Breast epithelium (tissue), 4 donors: ENCODE data around the gene NCKIPSD. TPM values are rescaled to one million over a fixed set of nuclear protein-coding genes. Genes with fewer than 3 reads are reported as not detected.

Source experiments
- DNase-seq, 2 donors: peaks; one replicate each; pipeline ENCODE4 v3.0.0-alpha.2; 2019; ENCODE audit warnings: low spot score in 2 of 2
- H3K27ac ChIP-seq, 2 donors: fragments of 200-600 bp; sonication (generic) in 1 of 2; one replicate each; pipeline ENCODE4 v1.5.1; 2016 to 2019; ENCODE audit warnings: mild to moderate bottlenecking in 1 of 2
- H3K27me3 ChIP-seq, 2 donors: fragments of 200-600 bp; sonication (generic) in 1 of 2; one replicate each; pipeline versions ENCODE4 v1.5.1 to v1.6.0; 2017 to 2019; ENCODE audit warnings: control low read depth in 1 of 2, mild to moderate bottlenecking in 1 of 2
- H3K36me3 ChIP-seq: fragments of 200-600 bp; one replicate; pipeline ENCODE4 v1.5.1; 2019
- H3K4me1 ChIP-seq, 2 donors: fragments of 200-600 bp; sonication (generic); one replicate each; pipeline ENCODE4 v1.5.1; 2016 to 2019; ENCODE audit warnings: control low read depth in 1 of 2
- H3K4me3 ChIP-seq, 3 donors: fragments of 200-600 bp; sonication (generic); 1 replicate in 2 of 3; 2 replicates in 1 of 3; pipeline ENCODE4 v1.5.1; 2016 to 2019; ENCODE audit warnings: mild to moderate bottlenecking in 3 of 3, moderate library complexity in 2 of 3
- H3K9me3 ChIP-seq, 2 donors: fragments of 200-600 bp; sonication (generic) in 1 of 2; one replicate each; pipeline ENCODE4 v1.5.1; 2016 to 2019; ENCODE audit warnings: control low read depth in 1 of 2
- CTCF ChIP-seq, 3 donors: fragments of 450-650 bp; IDR thresholded peaks; one replicate each; pipeline ENCODE4 v1.5.1; 2016 to 2017; ENCODE audit warnings: antibody characterized with exemption in 3 of 3, mild to moderate bottlenecking in 3 of 3, moderate library complexity in 3 of 3
- POLR2A ChIP-seq: fragments of 450-650 bp; IDR thresholded peaks from one replicate; pipeline ENCODE4 v1.6.1; 2016; ENCODE audit warnings: antibody characterized with exemption, mild to moderate bottlenecking, moderate library complexity
- POLR2AphosphoS5 ChIP-seq, 3 donors: sonication (generic); formaldehyde crosslinking; IDR thresholded peaks; one replicate each; pipeline ENCODE4 v1.6.1; 2017; ENCODE audit warnings: antibody characterized with exemption in 3 of 3
- intact Hi-C: fragments of 100-400 bp; cut with DNase I; formaldehyde crosslinking; loops from one replicate; pipeline ENCODE4 v1.15.1; 2023; ENCODE audit warnings: low total_unique reads
- total RNA-seq, 3 donors: library from RNA; depleted of rRNA; stranded (reverse); fragments of >200 nt; gene quantifications; one replicate each; pipeline ENCODE4 v1.1.0, GENCODE V29; 2016

NCKIPSD gene
- total RNA-seq, 3 donors from 2014 or later: 31.8 to 40.3 (median 36.4) TPM

GRCh38 chr3:48684480-48685143 is 1.1 kb downstream of the NCKIPSD start:
- TF ChIP-seq CTCF (IDR thresholded peaks at IDR 0.05) (no peak), POLR2A (no peak), POLR2AphosphoS5 (IDR thresholded peaks at IDR 0.05) (no peak)
- H3K36me3 ChIP-seq: peaks cover 4% of the 10 kb centered on the region
- H3K27me3 ChIP-seq: no peaks in the 10 kb centered on the region
- intact Hi-C loops: no loop called here
- H3K4me1 ChIP-seq: peaks cover 5 to 18% of the 10 kb centered on the region in 2 donors
- H3K9me3 ChIP-seq: no peaks in the 10 kb centered on the region
- peak overlapping the region; percentile 80 to 93 (median 84) for H3K4me3 ChIP-seq
- no peak for DNase-seq
- H3K27ac ChIP-seq: peak overlapping the region; percentile 88 to 92

DNA sequence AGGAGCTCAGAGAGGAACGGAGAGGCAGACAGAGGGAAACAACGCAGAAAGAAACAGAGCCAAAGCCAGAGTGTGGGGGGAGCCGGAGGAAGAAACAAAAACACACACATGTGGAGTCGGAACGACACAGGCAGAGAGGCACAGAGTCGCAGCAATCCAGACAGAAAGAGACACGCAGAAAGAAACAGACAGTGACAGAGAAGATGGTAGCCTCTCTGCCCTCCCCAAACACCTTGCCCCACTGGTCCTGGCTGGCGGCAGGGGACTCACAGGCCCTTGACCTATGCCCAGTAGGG is 1.7 kb downstream of the NCKIPSD start:
- peak overlapping the region; percentile 80 to 93 (median 84) for H3K4me3 ChIP-seq
- intact Hi-C loops: no loop called here
- DNase-seq: no peak
- no peaks in the 10 kb centered on the region for H3K9me3 ChIP-seq
- TF ChIP-seq POLR2A (no peak), POLR2AphosphoS5 (IDR thresholded peaks at IDR 0.05) (no peak), CTCF (IDR thresholded peaks at IDR 0.05) (no peak)
- H3K27ac ChIP-seq: peak overlapping the region in 1 of 2 donors; percentile 75
- H3K4me1 ChIP-seq: peaks cover 5 to 18% of the 10 kb centered on the region in 2 donors
- H3K27me3 ChIP-seq: no peaks in the 10 kb centered on the region
- H3K36me3 ChIP-seq: peaks cover 4% of the 10 kb centered on the region

DNA sequence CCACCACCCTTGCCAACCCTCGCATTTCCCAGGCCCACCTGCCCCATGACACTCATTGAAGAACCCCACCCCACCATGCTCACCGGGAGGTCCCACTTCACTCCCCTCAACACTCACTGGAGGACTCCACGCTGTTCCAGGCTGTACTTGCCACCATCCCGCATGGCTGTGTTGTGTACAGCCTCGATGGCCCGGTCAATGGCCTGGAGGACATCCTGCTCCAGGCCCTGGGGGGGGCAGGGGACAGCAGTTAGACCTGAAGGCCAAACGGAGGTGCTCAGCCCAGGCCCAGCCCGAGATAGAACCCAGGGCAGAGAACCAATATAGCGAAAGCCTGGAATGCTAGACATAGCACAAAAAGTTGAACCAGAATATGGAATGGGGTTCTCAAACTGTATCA is 2.9 kb downstream of the NCKIPSD start:
- intact Hi-C loops: no loop called here
- Histone ChIP-seq H3K27me3 (no peaks in the 10 kb centered on the region), H3K4me1 (peaks cover 5 to 18% of the 10 kb centered on the region in 2 donors), H3K4me3 (no peak overlapping the region), H3K36me3 (peaks cover 4% of the 10 kb centered on the region), H3K9me3 (no peaks in the 10 kb centered on the region), H3K27ac (no peak overlapping the region)
- DNase-seq: no peak
- TF ChIP-seq CTCF (IDR thresholded peaks at IDR 0.05) (no peak), POLR2AphosphoS5 (IDR thresholded peaks at IDR 0.05) (no peak), POLR2A (no peak)

DNA sequence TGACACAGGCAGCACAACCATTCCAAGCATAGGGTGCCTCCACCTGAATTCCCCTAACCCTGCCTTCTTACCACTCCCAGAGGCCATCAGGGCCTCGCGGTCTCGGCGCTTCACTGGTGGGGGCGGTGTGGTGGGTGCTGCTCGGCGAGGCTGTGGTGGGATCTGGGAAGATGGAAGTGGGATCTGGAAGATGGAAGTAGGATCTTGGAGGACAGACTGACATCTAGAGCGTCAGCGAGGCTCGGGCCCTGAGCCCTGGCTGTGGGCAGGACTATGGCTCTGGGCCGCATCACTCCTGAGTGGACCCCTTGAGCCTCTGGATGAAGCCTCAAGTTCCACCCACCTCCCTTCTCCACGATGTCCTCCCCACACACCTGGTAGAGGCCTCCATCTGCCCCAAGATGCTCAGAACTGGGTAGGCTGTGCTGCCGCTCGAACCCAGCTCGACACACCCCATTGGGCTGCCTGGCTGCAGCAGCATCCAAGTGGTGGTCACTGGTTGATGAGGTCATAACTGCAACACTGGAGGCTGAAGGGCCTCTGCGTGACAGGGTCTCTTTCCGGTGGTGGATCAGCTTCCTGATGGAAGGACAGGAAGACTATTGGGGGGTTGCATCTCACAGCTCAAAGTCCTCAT is 3.6 kb downstream of the NCKIPSD start:
- Histone ChIP-seq H3K27ac (no peak overlapping the region), H3K9me3 (no peaks in the 10 kb centered on the region), H3K4me1 (peaks cover 5 to 18% of the 10 kb centered on the region in 2 donors), H3K27me3 (no peaks in the 10 kb centered on the region), H3K36me3 (no peaks in the 10 kb centered on the region), H3K4me3 (no peak overlapping the region)
- intact Hi-C loops: no loop called here
- DNase-seq: no peak
- TF ChIP-seq POLR2A: no peak
- no peak for TF ChIP-seq POLR2AphosphoS5 (IDR thresholded peaks at IDR 0.05)
- no peak for TF ChIP-seq CTCF (IDR thresholded peaks at IDR 0.05)

DNA sequence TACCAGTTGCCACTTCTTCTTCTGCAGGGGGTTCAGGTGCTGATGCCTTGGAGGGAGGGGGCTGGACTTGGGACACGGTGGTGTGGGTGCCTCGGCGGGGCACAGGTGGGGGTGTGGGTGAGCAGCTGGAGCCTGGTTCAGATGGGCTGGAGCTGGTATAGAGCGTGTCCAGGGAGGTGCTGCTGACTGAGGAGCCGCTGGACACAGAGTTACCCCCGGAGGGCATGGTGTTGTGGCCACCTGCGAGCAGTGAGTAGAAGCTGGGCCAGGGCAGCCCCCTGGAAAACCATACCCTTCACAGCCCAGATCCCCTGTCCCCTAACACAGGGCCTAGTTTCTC is 4.2 kb downstream of the NCKIPSD start:
- no peaks in the 10 kb centered on the region for H3K27me3 ChIP-seq
- DNase-seq: no peak
- H3K4me3 ChIP-seq: no peak overlapping the region
- intact Hi-C loops: no loop called here
- peaks cover 5 to 17% of the 10 kb centered on the region in 2 donors for H3K4me1 ChIP-seq
- H3K27ac ChIP-seq: no peak overlapping the region
- no peaks in the 10 kb centered on the region for H3K36me3 ChIP-seq
- TF ChIP-seq POLR2A (no peak), POLR2AphosphoS5 (IDR thresholded peaks at IDR 0.05) (no peak), CTCF (IDR thresholded peaks at IDR 0.05) (no peak)
- H3K9me3 ChIP-seq: no peaks in the 10 kb centered on the region
